NCI-H1694 (cell line): ENCODE data around the gene KCNQ1.

Source experiments
- DNase-seq: peaks from one replicate; lab custom pipeline; 2025; lab: John Stamatoyannopoulos, UW

KCNQ1 gene

GRCh38 chr11:2882396-2883110 lies 437.7 kb downstream of the KCNQ1 start:
- no peak for DNase-seq

DNA sequence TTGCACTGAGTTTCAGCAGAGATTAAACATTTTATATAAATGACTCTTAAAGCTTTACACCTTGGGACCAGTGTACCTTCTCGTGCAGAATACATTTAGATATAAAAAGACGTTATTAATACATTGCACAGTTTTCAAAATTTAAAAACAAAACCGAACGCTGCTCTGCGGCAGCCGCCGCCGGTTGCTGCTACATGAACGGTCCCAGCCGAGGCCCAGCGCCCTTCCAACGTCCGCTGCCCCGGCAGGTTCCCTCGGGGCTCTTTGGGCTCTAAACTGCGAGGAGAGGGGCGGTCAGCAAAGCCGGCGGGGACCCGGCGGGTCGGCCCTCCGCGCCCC lies 438.8 kb downstream of the KCNQ1 start:
- no peak for DNase-seq

GRCh38 chr11:2883979-2884815 lies 439.4 kb downstream of the KCNQ1 start:
- no peak for DNase-seq

- no peak for DNase-seq
Measured at GRCh38 chr11:2885017-2885677, 440.3 kb downstream of the KCNQ1 start.

DNA sequence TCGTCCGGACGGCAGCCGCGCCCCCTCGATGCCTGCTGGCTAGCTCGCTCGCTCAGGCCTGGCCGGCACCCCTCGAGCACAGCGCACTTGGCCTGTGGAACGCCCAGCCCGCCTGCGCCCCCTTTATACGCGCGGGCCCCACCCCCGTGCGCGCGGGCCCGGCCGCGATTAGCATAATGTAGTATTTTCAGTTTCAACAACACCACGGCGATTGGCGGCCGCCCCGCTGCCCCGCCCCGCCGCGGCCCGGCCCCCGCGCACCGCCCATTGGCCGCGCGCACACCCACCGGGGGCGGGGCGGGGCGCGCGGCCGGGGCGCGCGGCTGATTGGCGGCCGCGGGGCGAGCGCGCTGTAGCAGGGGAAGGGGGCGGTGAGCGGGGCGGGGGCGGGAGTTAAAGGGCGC lies 440.9 kb downstream of the KCNQ1 start, which contains the start of gene CDKN1C:
Gene CDKN1C, minus strand, starts transcription at position 98 of the 404 bp plus-strand sequence. CDS start 319 bp downstream, outside the sequence.
- peak; percentile 25 for DNase-seq

- DNase-seq: no peak
Measured at GRCh38 chr11:2886191-2886894, 441.5 kb downstream of the KCNQ1 start.

GRCh38 chr11:2886936-2887335 lies 442.1 kb downstream of the KCNQ1 start:
- no peak for DNase-seq

DNA sequence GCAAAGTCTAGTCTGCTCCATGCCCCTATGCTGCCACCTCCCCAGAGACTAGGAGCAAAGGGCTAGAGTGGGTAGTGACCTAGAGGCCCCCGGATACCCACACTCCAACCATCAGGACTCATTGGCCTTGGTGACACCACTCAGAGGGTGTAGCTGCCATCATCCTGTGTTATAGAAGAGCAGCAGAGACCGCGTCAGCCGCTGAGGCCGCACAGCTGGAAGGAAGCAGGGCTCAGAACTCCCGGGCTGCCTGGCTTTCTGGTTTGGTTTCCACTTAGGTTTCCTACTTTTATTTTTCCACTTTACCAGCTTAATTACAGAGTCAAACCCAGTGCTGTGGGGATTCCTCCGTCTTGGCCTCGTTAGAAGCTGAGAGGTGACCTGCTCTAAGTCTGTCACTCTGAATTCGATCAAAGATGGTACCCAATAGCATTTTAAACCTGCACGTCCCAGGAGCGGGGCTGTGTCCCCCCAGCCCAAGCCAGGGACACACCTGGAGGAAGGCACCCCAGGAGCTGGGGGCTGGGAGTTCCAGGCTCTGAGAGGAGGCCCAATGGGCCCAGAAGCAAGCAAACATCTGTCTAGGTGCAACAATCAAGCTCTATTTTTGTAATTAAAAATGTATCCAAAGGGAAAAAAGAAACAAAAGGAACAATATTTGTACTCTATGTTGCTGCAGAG lies 442.8 kb downstream of the KCNQ1 start:
- no peak for DNase-seq

GRCh38 chr11:2888266-2888968 lies 443.6 kb downstream of the KCNQ1 start:
- DNase-seq: peak; percentile 69

DNA sequence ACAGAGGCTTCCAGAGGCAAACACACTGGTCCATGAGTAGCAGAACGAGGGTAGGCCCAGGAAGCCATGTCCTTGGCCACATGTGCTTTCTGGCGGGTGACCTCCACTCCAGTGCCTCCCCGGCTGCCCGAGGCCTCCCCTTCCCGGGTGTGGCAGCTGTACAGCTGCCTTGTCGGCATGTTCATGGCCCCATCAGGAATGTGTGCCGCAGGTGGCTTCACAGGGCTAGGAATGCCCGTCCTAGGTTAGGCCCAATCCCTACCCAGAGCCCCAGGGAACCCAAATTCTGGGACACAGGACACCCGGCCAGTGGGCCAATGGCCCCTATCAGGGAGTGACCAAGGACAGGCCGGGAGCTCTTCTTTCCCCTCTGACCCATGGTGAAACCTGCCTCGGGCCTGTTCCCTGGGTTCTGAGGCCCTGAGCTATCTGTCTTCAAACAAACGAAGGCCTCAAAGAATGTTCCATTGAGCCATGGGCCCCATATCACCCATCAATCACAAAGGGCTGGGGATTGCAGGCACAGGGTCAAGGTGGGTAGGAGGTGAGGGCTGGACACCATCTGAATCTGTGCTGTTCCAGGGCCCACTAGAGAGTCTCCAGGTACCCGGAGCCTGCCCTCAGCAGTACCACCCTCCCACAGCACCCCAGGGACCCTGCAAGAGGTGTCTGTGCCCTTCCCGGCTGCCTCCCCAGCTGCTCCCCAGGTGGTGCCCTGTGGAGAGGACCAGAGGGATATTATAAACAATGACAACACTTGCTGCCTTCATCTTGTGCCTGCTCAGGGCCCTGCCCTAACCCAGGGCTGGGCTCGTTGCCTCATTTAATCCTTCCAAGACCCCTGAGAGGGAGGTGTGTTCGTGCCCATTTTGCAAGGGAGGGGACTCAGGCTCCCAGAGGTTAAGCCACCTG lies 444.8 kb downstream of the KCNQ1 start:
- no peak for DNase-seq

DNA sequence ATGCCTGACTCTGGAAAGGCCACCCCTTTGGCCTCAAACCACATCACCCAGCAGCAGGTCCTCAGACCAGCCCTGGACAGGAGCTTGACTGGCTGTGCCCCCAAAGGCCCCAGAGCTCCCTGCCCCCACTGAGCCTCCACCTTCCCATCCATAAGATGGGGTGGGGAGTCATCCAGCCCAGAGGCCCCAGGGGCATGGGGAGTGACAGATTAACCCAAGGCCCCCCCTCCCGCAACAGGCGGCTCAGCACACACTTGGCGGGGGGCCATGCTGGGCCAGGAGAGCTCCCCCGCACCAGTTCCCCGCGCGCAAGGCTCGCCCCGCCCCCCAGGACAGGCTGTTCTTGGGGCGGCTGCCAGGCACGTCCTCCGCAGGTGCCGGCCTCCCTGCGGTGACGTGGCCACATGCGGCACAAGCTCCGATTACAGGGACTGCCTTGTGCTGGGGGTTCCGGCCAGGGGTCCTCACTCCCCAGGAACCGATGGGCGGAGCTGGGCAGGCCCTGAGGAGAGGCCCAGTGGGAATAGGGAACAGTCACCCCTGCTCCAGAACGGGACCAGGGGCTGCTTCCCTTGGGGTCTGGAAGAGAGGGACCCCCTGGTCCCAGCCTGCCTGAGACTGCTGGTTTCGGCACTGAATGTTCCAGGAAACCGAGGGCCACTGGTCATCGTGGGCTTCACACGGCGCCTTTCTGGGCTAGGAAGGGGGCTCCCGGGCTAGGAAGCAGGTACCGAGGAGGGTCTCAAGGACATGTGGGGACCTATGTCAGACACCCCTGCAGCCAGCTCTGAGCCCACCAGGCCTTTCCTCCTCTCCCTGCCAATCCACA lies 445.9 kb downstream of the KCNQ1 start:
- no peak for DNase-seq

GRCh38 chr11:2891326-2892214 lies 446.8 kb downstream of the KCNQ1 start:
- peak; percentile 31 for DNase-seq

- peak; percentile 52 for DNase-seq
Measured at GRCh38 chr11:2892215-2892966, 447.6 kb downstream of the KCNQ1 start.

GRCh38 chr11:2892967-2893528 lies 448.2 kb downstream of the KCNQ1 start:
- DNase-seq: no peak

GRCh38 chr11:2893935-2894334 lies 449.1 kb downstream of the KCNQ1 start:
- no peak for DNase-seq

GRCh38 chr11:2896047-2896446 lies 451.2 kb downstream of the KCNQ1 start:
- no peak for DNase-seq

GRCh38 chr11:2897048-2897447 lies 452.2 kb downstream of the KCNQ1 start:
- no peak for DNase-seq
